ENCODE data around the gene CLPTM1L. TPM values are rescaled to one million over a fixed set of nuclear protein-coding genes. Genes with fewer than 3 reads are reported as not detected.

CLPTM1L gene
- total and polyA plus RNA-seq, 9 of the 15 experiments (the other 6 are each of a cell fraction or from before 2014, with no cell fraction given): 3.5 to 217 (median 177) TPM

GRCh38 chr5:1270933-1271914 lies 73.7 kb downstream of the CLPTM1L start:
- Histone ChIP-seq H3K27me3 (ENCODE audit: control insufficient read depth in 2 of 2, insufficient read depth in 2 of 2, low read length in 2 of 2) (peaks cover 9 to 57% of the 10 kb centered on the region in 2 experiments), H3K9ac (ENCODE audit: insufficient read depth in 1 of 2, low read depth in 2 of 2, low read length in 2 of 2) (no peak overlapping the region), H3K36me3 (ENCODE audit: control insufficient read depth, insufficient read depth, low read length) (no peaks in the 10 kb centered on the region), H3K27ac (ENCODE audit: extremely low read depth, low read depth, low read length) (no peak overlapping the region), H3K4me2 (ENCODE audit: insufficient read depth, low read length) (no peak overlapping the region), H3K9me3 (replicated peaks; ENCODE audit: control insufficient read depth, insufficient read depth, low read depth, low read length) (no peaks in the 10 kb centered on the region), H3K4me3 (no peak overlapping the region), H3K4me1 (replicated peaks in 1 of 2; ENCODE audit: control insufficient read depth in 2 of 2, insufficient read depth in 2 of 2, low read length in 2 of 2) (peaks cover 0 to 21% of the 10 kb centered on the region in 2 experiments; a peak in 1 of 5 replicates), H3K79me2 (ENCODE audit: control insufficient read depth, insufficient read depth, low read length) (no peaks in the 10 kb centered on the region), H2AFZ (ENCODE audit: low read depth, low read length) (no peak overlapping the region), H4K20me1 (replicated peaks; ENCODE audit: control insufficient read depth, insufficient read depth, low read length) (0 out of 2 replicates have a peak, but pooled peaks cover 3% of the 10 kb centered on the region), H3K9me1 (ENCODE audit: control insufficient read depth, insufficient read depth, low read length) (no peaks in the 10 kb centered on the region)
- no TSS peak for BruUV-seq (replicated peaks)
- no peak for TF ChIP-seq ILF3 (IDR thresholded peaks at IDR 0.05; ENCODE audit: borderline replicate concordance)
- TF ChIP-seq ZNF174 (CRISPR knock-in tag; IDR thresholded peaks at IDR 0.05): no peak
- TF ChIP-seq TARDBP (IDR thresholded peaks at IDR 0.05): no peak
- TF ChIP-seq ZBTB33 (CRISPR knock-in tag; IDR thresholded peaks at IDR 0.05): no peak
- no peak for TF ChIP-seq JUND (IDR thresholded peaks at IDR 0.05; ENCODE audit: borderline replicate concordance, low read depth, low read length)
- no peak for TF ChIP-seq JUND (tag; IDR thresholded peaks at IDR 0.05; ENCODE audit: borderline replicate concordance, low read depth, low read length)
- TF ChIP-seq NCOA2 (IDR thresholded peaks at IDR 0.05; ENCODE audit: partially characterized antibody in 2 of 2): no peak
- TF ChIP-seq, protein P1, sequence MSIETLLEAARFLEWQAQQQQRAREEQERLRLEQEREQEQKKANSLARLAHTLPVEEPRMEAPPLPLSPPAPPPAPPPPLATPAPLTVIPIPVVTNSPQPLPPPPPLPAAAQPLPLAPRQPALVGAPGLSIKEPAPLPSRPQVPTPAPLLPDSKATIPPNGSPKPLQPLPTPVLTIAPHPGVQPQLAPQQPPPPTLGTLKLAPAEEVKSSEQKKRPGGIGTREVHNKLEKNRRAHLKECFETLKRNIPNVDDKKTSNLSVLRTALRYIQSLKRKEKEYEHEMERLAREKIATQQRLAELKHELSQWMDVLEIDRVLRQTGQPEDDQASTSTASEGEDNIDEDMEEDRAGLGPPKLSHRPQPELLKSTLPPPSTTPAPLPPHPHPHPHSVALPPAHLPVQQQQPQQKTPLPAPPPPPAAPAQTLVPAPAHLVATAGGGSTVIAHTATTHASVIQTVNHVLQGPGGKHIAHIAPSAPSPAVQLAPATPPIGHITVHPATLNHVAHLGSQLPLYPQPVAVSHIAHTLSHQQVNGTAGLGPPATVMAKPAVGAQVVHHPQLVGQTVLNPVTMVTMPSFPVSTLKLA (conservative IDR thresholded peaks at IDR 0.05): peak in 1 of 2 experiments; percentile 36; a peak in 1 of 4 replicates
- TF ChIP-seq, protein P2, sequence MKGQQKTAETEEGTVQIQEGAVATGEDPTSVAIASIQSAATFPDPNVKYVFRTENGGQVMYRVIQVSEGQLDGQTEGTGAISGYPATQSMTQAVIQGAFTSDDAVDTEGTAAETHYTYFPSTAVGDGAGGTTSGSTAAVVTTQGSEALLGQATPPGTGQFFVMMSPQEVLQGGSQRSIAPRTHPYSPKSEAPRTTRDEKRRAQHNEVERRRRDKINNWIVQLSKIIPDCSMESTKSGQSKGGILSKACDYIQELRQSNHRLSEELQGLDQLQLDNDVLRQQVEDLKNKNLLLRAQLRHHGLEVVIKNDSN (CRISPR knock-in tag; IDR thresholded peaks at IDR 0.05): peak; percentile 34; the same call in 1 of the 2 replicates
- no peak for TF ChIP-seq HNRNPK (IDR thresholded peaks at IDR 0.05; ENCODE audit: low read depth, low read length, poor library complexity, severe bottlenecking)
- TF ChIP-seq, protein P3, sequence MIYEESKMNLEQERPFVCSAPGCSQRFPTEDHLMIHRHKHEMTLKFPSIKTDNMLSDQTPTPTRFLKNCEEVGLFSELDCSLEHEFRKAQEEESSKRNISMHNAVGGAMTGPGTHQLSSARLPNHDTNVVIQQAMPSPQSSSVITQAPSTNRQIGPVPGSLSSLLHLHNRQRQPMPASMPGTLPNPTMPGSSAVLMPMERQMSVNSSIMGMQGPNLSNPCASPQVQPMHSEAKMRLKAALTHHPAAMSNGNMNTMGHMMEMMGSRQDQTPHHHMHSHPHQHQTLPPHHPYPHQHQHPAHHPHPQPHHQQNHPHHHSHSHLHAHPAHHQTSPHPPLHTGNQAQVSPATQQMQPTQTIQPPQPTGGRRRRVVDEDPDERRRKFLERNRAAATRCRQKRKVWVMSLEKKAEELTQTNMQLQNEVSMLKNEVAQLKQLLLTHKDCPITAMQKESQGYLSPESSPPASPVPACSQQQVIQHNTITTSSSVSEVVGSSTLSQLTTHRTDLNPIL (CRISPR knock-in tag; IDR thresholded peaks at IDR 0.05): no peak
- TF ChIP-seq, protein P4, sequence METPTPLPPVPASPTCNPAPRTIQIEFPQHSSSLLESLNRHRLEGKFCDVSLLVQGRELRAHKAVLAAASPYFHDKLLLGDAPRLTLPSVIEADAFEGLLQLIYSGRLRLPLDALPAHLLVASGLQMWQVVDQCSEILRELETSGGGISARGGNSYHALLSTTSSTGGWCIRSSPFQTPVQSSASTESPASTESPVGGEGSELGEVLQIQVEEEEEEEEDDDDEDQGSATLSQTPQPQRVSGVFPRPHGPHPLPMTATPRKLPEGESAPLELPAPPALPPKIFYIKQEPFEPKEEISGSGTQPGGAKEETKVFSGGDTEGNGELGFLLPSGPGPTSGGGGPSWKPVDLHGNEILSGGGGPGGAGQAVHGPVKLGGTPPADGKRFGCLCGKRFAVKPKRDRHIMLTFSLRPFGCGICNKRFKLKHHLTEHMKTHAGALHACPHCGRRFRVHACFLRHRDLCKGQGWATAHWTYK (CRISPR knock-in tag; IDR thresholded peaks at IDR 0.05): peak; percentile 96
- FAIRE-seq (no peak), ATAC-seq (no peak), DNase-seq (ENCODE audit: extremely low read depth in 1 of 4, low spot score in 3 of 4) (no peak)
- in situ Hi-C loops (cut with MboI) (no loop called here), intact Hi-C loops (cut with micrococcal nuclease) (no loop called here)
- 39% methylated on average over 38 of the region's 39 CpGs for WGBS (ENCODE audit: insufficient coverage, low coverage, missing lambda C conversion rate)
- ChIA-PET CTCF (ENCODE audit: low intra/inter-chr PET ratio) (interaction anchor here (0.6 kb wide), 1 partner anchor 102 kb away, joined by 5 read pairs; no protein-coding TSS in a partner anchor), POLR2A (no interaction called here)

Data from K562 (cell line).